HL-60 (cell line): Measurements from ENCODE around the gene LRRC4C.

Experiments used
- DNase-seq, 2 experiments: peaks; one replicate each; pipeline ENCODE4 v3.0.0-alpha.2; 2010 to 2020; ENCODE audit warnings: low read depth in 1 of 2, low spot score in 1 of 2
- H3K27ac ChIP-seq: fragments of 250-450 bp; sonication (Bioruptor Pico); replicated peaks from 2 replicates; pipeline ENCODE4 v1.5.1; 2020; ENCODE audit warnings: mild to moderate bottlenecking, moderate library complexity
- H3K27me3 ChIP-seq: fragments of 250-450 bp; sonication (Bioruptor Pico); 2 replicates; pipeline ENCODE4 v1.5.1; 2021; ENCODE audit warnings: mild to moderate bottlenecking, moderate library complexity; ENCODE audit not compliant: insufficient read depth, poor library complexity, severe bottlenecking
- H3K4me3 ChIP-seq: replicated peaks from 2 replicates; pipeline ENCODE4 v1.5.1; 2011; ENCODE audit warnings: mild to moderate bottlenecking, control low read depth, low read length; ENCODE audit not compliant: insufficient read depth
- CTCF ChIP-seq: IDR thresholded peaks from one replicate; pipeline ENCODE4 v1.5.1; 2011; ENCODE audit warnings: low read length, control low read depth, inconsistent platforms; ENCODE audit not compliant: insufficient read depth
- GABPA ChIP-seq: IDR thresholded peaks from 2 replicates; pipeline ENCODE4 v1.6.1; 2012; ENCODE audit warnings: low read depth
- POLR2AphosphoS5 ChIP-seq: IDR thresholded peaks from 2 replicates; pipeline ENCODE4 v1.6.1; 2012; ENCODE audit warnings: low read depth
- REST ChIP-seq: IDR thresholded peaks from 2 replicates; pipeline ENCODE4 v1.6.1; 2012; ENCODE audit warnings: low read depth; ENCODE audit not compliant: insufficient replicate concordance
- SPI1 ChIP-seq: IDR thresholded peaks from 2 replicates; pipeline ENCODE4 v1.6.1; 2012; ENCODE audit warnings: low read depth, mild to moderate bottlenecking, borderline replicate concordance

Gene LRRC4C

GRCh38 chr11:41301023-41301422 lies 158.4 kb downstream of the LRRC4C start:
- Histone ChIP-seq H3K27ac (no peak overlapping the region), H3K4me3 (no peak overlapping the region), H3K27me3 (no peaks in the 10 kb centered on the region)
- TF ChIP-seq REST = no peak
- TF ChIP-seq CTCF = no peak
- DNase-seq = no peak

GRCh38 chr11:41289408-41289807 lies 170.0 kb downstream of the LRRC4C start:
- H3K27me3 ChIP-seq = no peaks in the 10 kb centered on the region
- no peak overlapping the region for H3K27ac ChIP-seq
- TF ChIP-seq GABPA (no peak), SPI1 (no peak), CTCF (no peak)
- no peak for DNase-seq
- H3K4me3 ChIP-seq = no peak overlapping the region

GRCh38 chr11:41286751-41287150 lies 172.7 kb downstream of the LRRC4C start:
- TF ChIP-seq POLR2AphosphoS5 (no peak), GABPA (no peak), SPI1 (no peak), REST (no peak), CTCF (no peak)
- no peaks in the 10 kb centered on the region for H3K27me3 ChIP-seq
- no peak overlapping the region for H3K27ac ChIP-seq
- DNase-seq = no peak
- no peak overlapping the region for H3K4me3 ChIP-seq

GRCh38 chr11:41284354-41284753 lies 175.1 kb downstream of the LRRC4C start:
- Histone ChIP-seq H3K27me3 (no peaks in the 10 kb centered on the region), H3K4me3 (no peak overlapping the region), H3K27ac (no peak overlapping the region)
- TF ChIP-seq REST = no peak
- no peak for TF ChIP-seq GABPA
- no peak for TF ChIP-seq CTCF
- TF ChIP-seq SPI1 = no peak
- DNase-seq = no peak
